K562 (cell line): ENCODE measurements around the gene GRWD1. TPM values are rescaled to one million over a fixed set of nuclear protein-coding genes. Genes with fewer than 3 reads are reported as not detected.
A peak's percentile ranks its signal among the peaks of the same experiment; 100 is the strongest.

Experiments
- CREM ChIP-seq: IDR thresholded peaks from 2 replicates; pipeline ENCODE4 v1.6.1; 2014; ENCODE audit warnings: antibody characterized with exemption, low read depth
- JUND ChIP-seq, 2 experiments: IDR thresholded peaks; 2 replicates in 1 of 2; 3 replicates in 1 of 2; pipeline ENCODE4 v1.6.1; 2011; ENCODE audit warnings: borderline replicate concordance in 2 of 2, low read depth in 2 of 2, low read length in 2 of 2, improper control_type of control experiment in 1 of 2, missing biosample characterization in 1 of 2, missing genetic modification characterization in 1 of 2, missing genetic modification reagents in 1 of 2
- NBN ChIP-seq: fragments of 450-650 bp; IDR thresholded peaks from 2 replicates; pipeline ENCODE4 v1.6.1; 2016; ENCODE audit warnings: low read depth, mild to moderate bottlenecking
- NCOR1 ChIP-seq: fragments of 450-650 bp; IDR thresholded peaks from 2 replicates; pipeline ENCODE4 v1.6.1; 2016; ENCODE audit warnings: mild to moderate bottlenecking, moderate library complexity
- NFIC ChIP-seq: fragments of 450-650 bp; IDR thresholded peaks from 2 replicates; pipeline ENCODE4 v1.6.1; 2017; ENCODE audit warnings: mild to moderate bottlenecking, inconsistent platforms
- SMARCB1 ChIP-seq: IDR thresholded peaks from 2 replicates; pipeline ENCODE4 v1.6.1; 2011; ENCODE audit warnings: improper control_type of control experiment, low read depth; ENCODE audit not compliant: insufficient read length
- SMARCE1 ChIP-seq: fragments of 450-650 bp; IDR thresholded peaks from 2 replicates; pipeline ENCODE4 v1.7.1; 2016; ENCODE audit warnings: mild to moderate bottlenecking
- SREBF2 ChIP-seq: sonication (generic); formaldehyde crosslinking; IDR thresholded peaks from 2 replicates; pipeline ENCODE4 v1.4.0; 2020; ENCODE audit warnings: mild to moderate bottlenecking, missing genetic modification reagents
- TEAD2 ChIP-seq: fragments of 450-650 bp; IDR thresholded peaks from 2 replicates; pipeline ENCODE4 v1.6.1; 2016; ENCODE audit warnings: missing genetic modification characterization, control low read depth, missing compliant biosample characterization
- ZBTB8A ChIP-seq: fragments of 450-650 bp; IDR thresholded peaks from 2 replicates; pipeline ENCODE4 v1.6.1; 2018; ENCODE audit warnings: mild to moderate bottlenecking, moderate library complexity; ENCODE audit not compliant: partially characterized antibody
- ZNF239 ChIP-seq: fragments of 250-450 bp; sonication (Bioruptor Pico); IDR thresholded peaks from 2 replicates; pipeline ENCODE4 v1.4.0; 2020; ENCODE audit warnings: mild to moderate bottlenecking
- polyA plus RNA-seq, 8 experiments: library from polyadenylated mRNA; depleted of rRNA in 4 of 8; stranded (reverse) in 5 of 8; unstranded in 3 of 8; fragments of >200 nt; fragmentation: Nextera tagmentation in 2 of 8; fragmentation: Illumina TruSeq in 1 of 8; extraction: Ambion mirVana in 2 of 8; extraction: Trizol in 1 of 8; gene quantifications; 2 replicates each; pipeline versions ENCODE4 v1.2.1 to v1.2.3, GENCODE V29; 2011 to 2014; ENCODE audit warnings: inconsistent platforms in 1 of 8, missing spikeins in 1 of 8
- total RNA-seq, 7 experiments: library from RNA; depleted of rRNA in 6 of 7; stranded (reverse); fragments of >200 nt in 6 of 7; fragmentation: Illumina TruSeq in 2 of 7; extraction: Trizol in 2 of 7; gene quantifications; 2 replicates each; pipeline versions ENCODE4 v1.2.1 to v1.2.3, GENCODE V29; 2011 to 2021; ENCODE audit warnings: low replicate concordance in 1 of 7
- TF ChIP-seq, protein P1 (sequence below): sonication (generic); IDR thresholded peaks from 2 replicates; pipeline ENCODE4 v1.6.1; 2016
- TF ChIP-seq, protein P2 (sequence below), 2 experiments: fragments of 200-800 bp in 1 of 2; sonication (Bioruptor generic) in 1 of 2; sonication (generic) in 1 of 2; formaldehyde crosslinking in 1 of 2; IDR thresholded peaks in 1 of 2; conservative IDR thresholded peaks in 1 of 2; 2 replicates each; pipeline versions ENCODE4 v1.5.0 to v1.6.1; 2016 to 2020; ENCODE audit warnings: missing compliant biosample characterization in 1 of 2, missing genetic modification characterization in 1 of 2, missing genetic modification reagents in 1 of 2
- TF ChIP-seq, protein P3 (sequence below): sonication (generic); formaldehyde crosslinking; IDR thresholded peaks from 2 replicates; pipeline ENCODE4 v1.8.0; 2022; ENCODE audit warnings: mild to moderate bottlenecking, missing genetic modification reagents
- TF ChIP-seq, protein P4 (sequence below), 2 experiments: fragments of 450-650 bp in 1 of 2; IDR thresholded peaks; 2 replicates each; pipeline ENCODE4 v1.6.1; 2011 to 2017; ENCODE audit warnings: low read depth in 2 of 2, antibody characterized with exemption in 1 of 2, borderline replicate concordance in 1 of 2, low read length in 1 of 2, mild to moderate bottlenecking in 1 of 2, mixed read lengths in 1 of 2; ENCODE audit not compliant: control insufficient read depth in 1 of 2
- TF ChIP-seq, protein P5 (sequence below), 2 experiments: fragments of 150-350 bp in 1 of 2; IDR thresholded peaks; 2 replicates each; pipeline ENCODE4 v1.6.1; 2012 to 2016; ENCODE audit warnings: low read depth in 2 of 2, low read length in 2 of 2, mild to moderate bottlenecking in 1 of 2, moderate library complexity in 1 of 2

GRWD1 gene
- total and polyA plus RNA-seq, 9 of the 15 experiments (the other 6 are each of a cell fraction or from before 2014, with no cell fraction given), result 1.5 to 87.2 (median 24.5) TPM

DNA sequence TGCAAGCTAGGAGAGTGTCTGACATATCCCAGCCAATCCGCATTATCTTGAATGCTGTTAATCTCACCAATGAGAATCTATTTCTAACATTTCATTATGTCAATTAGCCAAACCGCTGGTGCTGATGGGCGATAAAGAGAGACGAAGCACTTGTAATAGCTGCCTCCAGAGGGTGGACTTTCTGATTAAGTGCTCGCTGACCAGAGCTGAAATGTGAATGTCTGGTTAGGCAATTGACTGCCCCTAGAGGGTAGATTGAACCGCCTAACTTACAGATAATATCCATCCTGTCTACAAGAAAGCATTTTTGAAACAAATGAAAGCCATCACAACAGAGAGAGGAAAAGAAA lies 552 bp upstream of the GRWD1 start (continued):
- TF ChIP-seq, protein P1, sequence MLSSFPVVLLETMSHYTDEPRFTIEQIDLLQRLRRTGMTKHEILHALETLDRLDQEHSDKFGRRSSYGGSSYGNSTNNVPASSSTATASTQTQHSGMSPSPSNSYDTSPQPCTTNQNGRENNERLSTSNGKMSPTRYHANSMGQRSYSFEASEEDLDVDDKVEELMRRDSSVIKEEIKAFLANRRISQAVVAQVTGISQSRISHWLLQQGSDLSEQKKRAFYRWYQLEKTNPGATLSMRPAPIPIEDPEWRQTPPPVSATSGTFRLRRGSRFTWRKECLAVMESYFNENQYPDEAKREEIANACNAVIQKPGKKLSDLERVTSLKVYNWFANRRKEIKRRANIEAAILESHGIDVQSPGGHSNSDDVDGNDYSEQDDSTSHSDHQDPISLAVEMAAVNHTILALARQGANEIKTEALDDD, result peak; percentile 98
- no peak for TF ChIP-seq NBN
- TF ChIP-seq SMARCE1, result 0 out of 2 replicates have a peak, but pooled peaks have one; percentile 36
- no peak for TF ChIP-seq ZNF239 (CRISPR knock-in tag)
- TF ChIP-seq, protein P2, sequence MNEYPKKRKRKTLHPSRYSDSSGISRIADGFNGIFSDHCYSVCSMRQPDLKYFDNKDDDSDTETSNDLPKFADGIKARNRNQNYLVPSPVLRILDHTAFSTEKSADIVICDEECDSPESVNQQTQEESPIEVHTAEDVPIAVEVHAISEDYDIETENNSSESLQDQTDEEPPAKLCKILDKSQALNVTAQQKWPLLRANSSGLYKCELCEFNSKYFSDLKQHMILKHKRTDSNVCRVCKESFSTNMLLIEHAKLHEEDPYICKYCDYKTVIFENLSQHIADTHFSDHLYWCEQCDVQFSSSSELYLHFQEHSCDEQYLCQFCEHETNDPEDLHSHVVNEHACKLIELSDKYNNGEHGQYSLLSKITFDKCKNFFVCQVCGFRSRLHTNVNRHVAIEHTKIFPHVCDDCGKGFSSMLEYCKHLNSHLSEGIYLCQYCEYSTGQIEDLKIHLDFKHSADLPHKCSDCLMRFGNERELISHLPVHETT (CRISPR knock-in tag; conservative IDR thresholded peaks at IDR 0.05 in 1 of 2, IDR thresholded peaks at IDR 0.05 in 1 of 2), result 0 out of 4 replicates have a peak, but pooled peaks of 1 of the 2 experiments have one; percentile 49
- TF ChIP-seq, protein P3, sequence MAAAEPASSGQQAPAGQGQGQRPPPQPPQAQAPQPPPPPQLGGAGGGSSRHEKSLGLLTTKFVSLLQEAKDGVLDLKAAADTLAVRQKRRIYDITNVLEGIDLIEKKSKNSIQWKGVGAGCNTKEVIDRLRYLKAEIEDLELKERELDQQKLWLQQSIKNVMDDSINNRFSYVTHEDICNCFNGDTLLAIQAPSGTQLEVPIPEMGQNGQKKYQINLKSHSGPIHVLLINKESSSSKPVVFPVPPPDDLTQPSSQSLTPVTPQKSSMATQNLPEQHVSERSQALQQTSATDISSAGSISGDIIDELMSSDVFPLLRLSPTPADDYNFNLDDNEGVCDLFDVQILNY (CRISPR knock-in tag), result peak; percentile 46; the same call in 1 of the 2 replicates
- no peak for TF ChIP-seq JUND (IDR thresholded peaks at IDR 0.05; ENCODE audit: borderline replicate concordance, low read depth, low read length)
- 0 out of 3 replicates have a peak, but pooled peaks have one; percentile 8 for TF ChIP-seq JUND (tag; IDR thresholded peaks at IDR 0.05; ENCODE audit: borderline replicate concordance, low read depth, low read length)
- peak; percentile 39; the same call in 1 of the 2 replicates for TF ChIP-seq TEAD2 (tag)
- no peak; the same call in none of the 2 replicates for TF ChIP-seq NCOR1
- 0 out of 2 replicates have a peak, but pooled peaks have one; percentile 37 for TF ChIP-seq CREM
- peak; percentile 62 for TF ChIP-seq SMARCB1
- TF ChIP-seq NFIC, result 0 out of 2 replicates have a peak, but pooled peaks have one; percentile 5
- TF ChIP-seq, protein P4, sequence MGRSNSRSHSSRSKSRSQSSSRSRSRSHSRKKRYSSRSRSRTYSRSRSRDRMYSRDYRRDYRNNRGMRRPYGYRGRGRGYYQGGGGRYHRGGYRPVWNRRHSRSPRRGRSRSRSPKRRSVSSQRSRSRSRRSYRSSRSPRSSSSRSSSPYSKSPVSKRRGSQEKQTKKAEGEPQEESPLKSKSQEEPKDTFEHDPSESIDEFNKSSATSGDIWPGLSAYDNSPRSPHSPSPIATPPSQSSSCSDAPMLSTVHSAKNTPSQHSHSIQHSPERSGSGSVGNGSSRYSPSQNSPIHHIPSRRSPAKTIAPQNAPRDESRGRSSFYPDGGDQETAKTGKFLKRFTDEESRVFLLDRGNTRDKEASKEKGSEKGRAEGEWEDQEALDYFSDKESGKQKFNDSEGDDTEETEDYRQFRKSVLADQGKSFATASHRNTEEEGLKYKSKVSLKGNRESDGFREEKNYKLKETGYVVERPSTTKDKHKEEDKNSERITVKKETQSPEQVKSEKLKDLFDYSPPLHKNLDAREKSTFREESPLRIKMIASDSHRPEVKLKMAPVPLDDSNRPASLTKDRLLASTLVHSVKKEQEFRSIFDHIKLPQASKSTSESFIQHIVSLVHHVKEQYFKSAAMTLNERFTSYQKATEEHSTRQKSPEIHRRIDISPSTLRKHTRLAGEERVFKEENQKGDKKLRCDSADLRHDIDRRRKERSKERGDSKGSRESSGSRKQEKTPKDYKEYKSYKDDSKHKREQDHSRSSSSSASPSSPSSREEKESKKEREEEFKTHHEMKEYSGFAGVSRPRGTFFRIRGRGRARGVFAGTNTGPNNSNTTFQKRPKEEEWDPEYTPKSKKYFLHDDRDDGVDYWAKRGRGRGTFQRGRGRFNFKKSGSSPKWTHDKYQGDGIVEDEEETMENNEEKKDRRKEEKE (IDR thresholded peaks at IDR 0.05; ENCODE audit: borderline replicate concordance in 1 of 2, control insufficient read depth in 1 of 2, low read depth in 2 of 2, low read length in 1 of 2), result 0 out of 4 replicates have a peak, but pooled peaks of 1 of the 2 experiments have one; percentile 18
- TF ChIP-seq ZBTB8A, result peak; percentile 6
- no peak for TF ChIP-seq SREBF2 (CRISPR knock-in tag)
- TF ChIP-seq, protein P5, sequence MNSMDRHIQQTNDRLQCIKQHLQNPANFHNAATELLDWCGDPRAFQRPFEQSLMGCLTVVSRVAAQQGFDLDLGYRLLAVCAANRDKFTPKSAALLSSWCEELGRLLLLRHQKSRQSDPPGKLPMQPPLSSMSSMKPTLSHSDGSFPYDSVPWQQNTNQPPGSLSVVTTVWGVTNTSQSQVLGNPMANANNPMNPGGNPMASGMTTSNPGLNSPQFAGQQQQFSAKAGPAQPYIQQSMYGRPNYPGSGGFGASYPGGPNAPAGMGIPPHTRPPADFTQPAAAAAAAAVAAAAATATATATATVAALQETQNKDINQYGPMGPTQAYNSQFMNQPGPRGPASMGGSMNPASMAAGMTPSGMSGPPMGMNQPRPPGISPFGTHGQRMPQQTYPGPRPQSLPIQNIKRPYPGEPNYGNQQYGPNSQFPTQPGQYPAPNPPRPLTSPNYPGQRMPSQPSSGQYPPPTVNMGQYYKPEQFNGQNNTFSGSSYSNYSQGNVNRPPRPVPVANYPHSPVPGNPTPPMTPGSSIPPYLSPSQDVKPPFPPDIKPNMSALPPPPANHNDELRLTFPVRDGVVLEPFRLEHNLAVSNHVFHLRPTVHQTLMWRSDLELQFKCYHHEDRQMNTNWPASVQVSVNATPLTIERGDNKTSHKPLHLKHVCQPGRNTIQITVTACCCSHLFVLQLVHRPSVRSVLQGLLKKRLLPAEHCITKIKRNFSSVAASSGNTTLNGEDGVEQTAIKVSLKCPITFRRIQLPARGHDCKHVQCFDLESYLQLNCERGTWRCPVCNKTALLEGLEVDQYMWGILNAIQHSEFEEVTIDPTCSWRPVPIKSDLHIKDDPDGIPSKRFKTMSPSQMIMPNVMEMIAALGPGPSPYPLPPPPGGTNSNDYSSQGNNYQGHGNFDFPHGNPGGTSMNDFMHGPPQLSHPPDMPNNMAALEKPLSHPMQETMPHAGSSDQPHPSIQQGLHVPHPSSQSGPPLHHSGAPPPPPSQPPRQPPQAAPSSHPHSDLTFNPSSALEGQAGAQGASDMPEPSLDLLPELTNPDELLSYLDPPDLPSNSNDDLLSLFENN (IDR thresholded peaks at IDR 0.05; ENCODE audit: low read depth in 2 of 2, low read length in 2 of 2), result peak in 1 of 2 experiments; percentile 56; a peak in 1 of 4 replicates
